Measurements from ENCODE around the gene ACOT8. TPM values are rescaled to one million over a fixed set of nuclear protein-coding genes. Genes with fewer than 3 reads are reported as not detected.

The ACOT8 gene
- total and polyA plus RNA-seq, 9 of the 15 experiments (the other 6 are each of a cell fraction or from before 2014, with no cell fraction given), result 8.2 to 46.7 (median 20.7) TPM

GRCh38 chr20:45880988-45881788, 24.0 kb upstream of the ACOT8 start, which contains the start of gene ZSWIM1 (continued):
- TF ChIP-seq, protein P1, sequence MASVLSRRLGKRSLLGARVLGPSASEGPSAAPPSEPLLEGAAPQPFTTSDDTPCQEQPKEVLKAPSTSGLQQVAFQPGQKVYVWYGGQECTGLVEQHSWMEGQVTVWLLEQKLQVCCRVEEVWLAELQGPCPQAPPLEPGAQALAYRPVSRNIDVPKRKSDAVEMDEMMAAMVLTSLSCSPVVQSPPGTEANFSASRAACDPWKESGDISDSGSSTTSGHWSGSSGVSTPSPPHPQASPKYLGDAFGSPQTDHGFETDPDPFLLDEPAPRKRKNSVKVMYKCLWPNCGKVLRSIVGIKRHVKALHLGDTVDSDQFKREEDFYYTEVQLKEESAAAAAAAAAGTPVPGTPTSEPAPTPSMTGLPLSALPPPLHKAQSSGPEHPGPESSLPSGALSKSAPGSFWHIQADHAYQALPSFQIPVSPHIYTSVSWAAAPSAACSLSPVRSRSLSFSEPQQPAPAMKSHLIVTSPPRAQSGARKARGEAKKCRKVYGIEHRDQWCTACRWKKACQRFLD (CRISPR knock-in tag; IDR thresholded peaks at IDR 0.05), result no peak
- TF ChIP-seq KAT7 (CRISPR knock-in tag; IDR thresholded peaks at IDR 0.05; ENCODE audit: borderline replicate concordance) (0 out of 2 replicates have a peak, but pooled peaks have one; percentile 55), RBM34 (IDR thresholded peaks at IDR 0.05; ENCODE audit: borderline replicate concordance, insufficient read depth, low read length) (no peak), BHLHE40 (IDR thresholded peaks at IDR 0.05; ENCODE audit: low read length) (no peak), SMARCA5 (IDR thresholded peaks at IDR 0.05) (peak; percentile 70; the same call in 1 of the 2 replicates), MBD1 (CRISPR knock-in tag; IDR thresholded peaks at IDR 0.05) (no peak), STAT6 (CRISPR knock-in tag; IDR thresholded peaks at IDR 0.05) (no peak), ZNF764 (CRISPR knock-in tag; IDR thresholded peaks at IDR 0.05; ENCODE audit: low read depth) (no peak), HDAC6 (IDR thresholded peaks at IDR 0.05; ENCODE audit: low read depth, low read length) (no peak), TAF1 (IDR thresholded peaks at IDR 0.05; ENCODE audit: control insufficient read depth, extremely low read depth, insufficient read depth, low read length, severe bottlenecking) (peak; percentile 98), ARNT (IDR thresholded peaks at IDR 0.05) (peak; percentile 29 to 51; a peak in 1 of 4 replicates), ZNF77 (CRISPR knock-in tag; IDR thresholded peaks at IDR 0.05) (no peak), WHSC1 (IDR thresholded peaks at IDR 0.05; ENCODE audit: low read length) (no peak), ZNF518B (CRISPR knock-in tag; IDR thresholded peaks at IDR 0.05) (no peak)
- TF ChIP-seq, protein P2, sequence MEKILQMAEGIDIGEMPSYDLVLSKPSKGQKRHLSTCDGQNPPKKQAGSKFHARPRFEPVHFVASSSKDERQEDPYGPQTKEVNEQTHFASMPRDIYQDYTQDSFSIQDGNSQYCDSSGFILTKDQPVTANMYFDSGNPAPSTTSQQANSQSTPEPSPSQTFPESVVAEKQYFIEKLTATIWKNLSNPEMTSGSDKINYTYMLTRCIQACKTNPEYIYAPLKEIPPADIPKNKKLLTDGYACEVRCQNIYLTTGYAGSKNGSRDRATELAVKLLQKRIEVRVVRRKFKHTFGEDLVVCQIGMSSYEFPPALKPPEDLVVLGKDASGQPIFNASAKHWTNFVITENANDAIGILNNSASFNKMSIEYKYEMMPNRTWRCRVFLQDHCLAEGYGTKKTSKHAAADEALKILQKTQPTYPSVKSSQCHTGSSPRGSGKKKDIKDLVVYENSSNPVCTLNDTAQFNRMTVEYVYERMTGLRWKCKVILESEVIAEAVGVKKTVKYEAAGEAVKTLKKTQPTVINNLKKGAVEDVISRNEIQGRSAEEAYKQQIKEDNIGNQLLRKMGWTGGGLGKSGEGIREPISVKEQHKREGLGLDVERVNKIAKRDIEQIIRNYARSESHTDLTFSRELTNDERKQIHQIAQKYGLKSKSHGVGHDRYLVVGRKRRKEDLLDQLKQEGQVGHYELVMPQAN (IDR thresholded peaks at IDR 0.05; ENCODE audit: borderline replicate concordance), result 0 out of 2 replicates have a peak, but pooled peaks have one; percentile 44

Measured in K562 (cell line).